ENCODE measurements around the gene ENAH. TPM values are rescaled to one million over a fixed set of nuclear protein-coding genes. Genes with fewer than 3 reads are reported as not detected.
A peak's percentile ranks its signal among the peaks of the same experiment; 100 is the strongest.

The ENAH gene
- total RNA-seq, 1 experiment from 2014 or later, result 420 TPM

GRCh38 chr1:225655509-225656258 lies 2.8 kb upstream of the ENAH start:
- H3K9me3 Mint-ChIP-seq (ENCODE audit: unreplicated experiment), result no peaks in the 10 kb centered on the region
- peak overlapping the region; percentile 8 for H3K4me3 Mint-ChIP-seq (ENCODE audit: unreplicated experiment)
- ChIA-PET CTCF (interaction anchor here (0.6 to 7.8 kb wide), 34 partner anchors 11 to 427 kb away, joined by 3 to 68 read pairs (median 4); partner anchors contain the start of gene SRP9), POLR2A (interaction anchor here (0.6 to 10.7 kb wide), 72 partner anchors 9 to 1229 kb away, joined by 3 to 243 read pairs (median 4); partner anchors contain the start of genes EPHX1, H3-3A, PYCR2 and SRP9)
- peak; percentile 23 for TF ChIP-seq CTCF (IDR thresholded peaks at IDR 0.05; ENCODE audit: unreplicated experiment)
- no peaks in the 10 kb centered on the region for H3K27me3 Mint-ChIP-seq (ENCODE audit: insufficient read depth, unreplicated experiment)
- DNase-seq (ENCODE audit: unreplicated experiment), result peak; percentile 99
- H3K36me3 Mint-ChIP-seq (ENCODE audit: insufficient read depth, unreplicated experiment), result peaks cover 15% of the 10 kb centered on the region
- intact Hi-C loops (cut with micrococcal nuclease), result loop anchor here (1.0 to 5.0 kb wide), 7 partner anchors 47 to 407 kb away; partner anchors contain the start of gene H3-3A
- H3K27ac Mint-ChIP-seq (ENCODE audit: low read depth, unreplicated experiment), result peak overlapping the region; percentile 94
- no TSS peak for BruUV-seq (replicated peaks)
- peaks cover 46% of the 10 kb centered on the region for H3K4me1 Mint-ChIP-seq (ENCODE audit: insufficient read depth, unreplicated experiment)

GRCh38 chr1:225654688-225655508 lies 2.0 kb upstream of the ENAH start:
- Mint-ChIP-seq H3K27me3 (ENCODE audit: insufficient read depth, unreplicated experiment) (no peaks in the 10 kb centered on the region), H3K9me3 (ENCODE audit: unreplicated experiment) (no peaks in the 10 kb centered on the region), H3K4me3 (ENCODE audit: unreplicated experiment) (peak overlapping the region; percentile 99), H3K27ac (ENCODE audit: low read depth, unreplicated experiment) (peak overlapping the region; percentile 94), H3K36me3 (ENCODE audit: insufficient read depth, unreplicated experiment) (peaks cover 15% of the 10 kb centered on the region), H3K4me1 (ENCODE audit: insufficient read depth, unreplicated experiment) (peaks cover 52% of the 10 kb centered on the region)
- BruUV-seq (replicated peaks), result TSS peak; percentile 17
- intact Hi-C loops (cut with micrococcal nuclease), result loop anchor here (1.0 to 5.0 kb wide), 7 partner anchors 47 to 407 kb away; partner anchors contain the start of gene H3-3A
- ChIA-PET POLR2A (interaction anchor here (0.6 to 10.7 kb wide), 74 partner anchors 9 to 1228 kb away, joined by 3 to 243 read pairs (median 4); partner anchors contain the start of genes EPHX1, H3-3A, PYCR2 and SRP9), CTCF (interaction anchor here (0.5 to 7.8 kb wide), 34 partner anchors 12 to 428 kb away, joined by 3 to 68 read pairs (median 4); partner anchors contain the start of gene SRP9)
- no peak for TF ChIP-seq CTCF (IDR thresholded peaks at IDR 0.05; ENCODE audit: unreplicated experiment)
- DNase-seq (ENCODE audit: unreplicated experiment), result no peak

GRCh38 chr1:225654277-225654597 lies 1.3 kb upstream of the ENAH start:
- Mint-ChIP-seq H3K36me3 (ENCODE audit: insufficient read depth, unreplicated experiment) (peaks cover 15% of the 10 kb centered on the region), H3K27me3 (ENCODE audit: insufficient read depth, unreplicated experiment) (no peaks in the 10 kb centered on the region), H3K4me1 (ENCODE audit: insufficient read depth, unreplicated experiment) (peaks cover 59% of the 10 kb centered on the region), H3K9me3 (ENCODE audit: unreplicated experiment) (no peaks in the 10 kb centered on the region), H3K4me3 (ENCODE audit: unreplicated experiment) (peak overlapping the region; percentile 99), H3K27ac (ENCODE audit: low read depth, unreplicated experiment) (peak overlapping the region; percentile 94)
- TSS peak; percentile 81 for BruUV-seq (replicated peaks)
- ChIA-PET CTCF (interaction anchor here (0.6 to 7.8 kb wide), 15 partner anchors 46 to 179 kb away, joined by 3 to 68 read pairs (median 8); no protein-coding TSS in a partner anchor), POLR2A (interaction anchor here (0.7 to 10.7 kb wide), 29 partner anchors 10 to 407 kb away, joined by 3 to 243 read pairs (median 7); partner anchors contain the start of genes PYCR2 and SRP9)
- intact Hi-C loops (cut with micrococcal nuclease), result loop anchor here (2.0 kb wide), 2 partner anchors 179 to 323 kb away; no protein-coding TSS in a partner anchor
- no peak for TF ChIP-seq CTCF (IDR thresholded peaks at IDR 0.05; ENCODE audit: unreplicated experiment)
- DNase-seq (ENCODE audit: unreplicated experiment), result peak; percentile 47

Measured in MCF 10A (cell line).